Cardiac fibroblast (primary cell): ENCODE data around the gene ZDHHC1.

ENCODE experiments used
- DNase-seq, 2 donors: peaks; one replicate each; pipeline versions ENCODE4 v3.0.0 to v3.0.0-alpha.2; 2010; ENCODE audit warnings: low read depth in 2 of 2
- H3K4me3 ChIP-seq, 2 donors: replicated peaks in 1 of 2; 1 replicate in 1 of 2; 2 replicates in 1 of 2; pipeline ENCODE4 v1.5.1; 2011; ENCODE audit warnings: low read depth in 2 of 2, low read length in 2 of 2, mild to moderate bottlenecking in 2 of 2, moderate library complexity in 1 of 2
- CTCF ChIP-seq: IDR thresholded peaks from one replicate; pipeline ENCODE4 v1.5.1; 2011; ENCODE audit warnings: low read depth, mild to moderate bottlenecking, low read length, inconsistent platforms

The ZDHHC1 gene

DNA sequence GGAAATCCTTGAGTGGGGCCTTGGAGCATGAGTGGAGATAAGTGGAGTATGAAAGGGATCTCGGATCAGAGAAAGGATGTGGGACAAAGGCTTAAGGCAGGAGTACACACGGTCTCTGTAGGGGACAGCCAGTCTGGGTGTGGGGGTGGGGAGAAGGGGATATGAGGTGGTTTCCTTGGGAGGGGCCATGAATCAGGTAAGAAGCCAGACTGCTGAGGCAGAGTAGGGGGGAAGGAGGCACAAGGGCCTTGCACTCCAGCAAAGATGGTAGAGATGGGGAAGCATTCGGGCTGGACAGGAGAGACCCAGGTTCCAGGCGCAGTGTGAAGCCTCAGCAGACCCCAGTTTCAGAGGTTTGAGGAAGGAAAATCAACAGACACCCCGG is 16.2 kb upstream of the ZDHHC1 start:
- H3K4me3 ChIP-seq: no peak overlapping the region
- TF ChIP-seq CTCF: no peak
- no peak for DNase-seq

DNA sequence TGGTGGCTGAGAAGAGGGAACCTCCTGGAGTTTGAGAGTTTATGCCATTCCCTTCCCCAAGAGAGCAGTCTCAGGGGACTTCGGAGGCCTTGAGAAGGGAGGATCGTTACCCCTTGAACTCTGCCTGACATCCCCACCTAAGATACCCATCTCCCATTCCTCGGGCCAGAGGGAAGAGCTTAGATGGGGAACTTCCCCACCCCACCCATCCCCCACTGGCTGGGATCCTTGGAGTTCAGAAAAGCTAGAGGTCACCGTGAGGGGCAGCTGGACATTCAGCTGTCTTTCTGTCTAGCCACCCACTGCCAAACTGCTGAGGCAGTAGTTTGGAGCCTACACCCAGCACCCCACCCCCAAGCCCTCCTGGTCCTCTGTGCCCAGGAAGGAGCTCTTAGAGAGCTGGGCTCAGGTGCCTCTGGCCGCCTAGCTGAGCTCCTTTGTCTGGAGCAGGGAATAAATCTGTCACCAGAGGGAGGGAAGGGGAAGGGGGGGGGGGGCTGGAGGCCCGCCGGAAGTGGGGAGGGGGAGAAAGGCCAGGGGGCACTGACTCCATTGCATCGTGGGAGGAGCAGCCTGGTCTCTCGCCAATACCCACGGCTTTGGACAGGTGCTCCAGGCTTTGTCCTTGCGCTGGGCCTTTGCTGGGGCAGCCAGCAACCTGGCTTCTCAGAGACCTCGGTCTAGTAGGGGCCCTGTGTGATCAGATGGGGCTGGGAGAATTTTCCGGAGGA is 15.7 kb upstream of the ZDHHC1 start:
- peak overlapping the region in 1 of 2 donors; percentile 15 for H3K4me3 ChIP-seq
- TF ChIP-seq CTCF: no peak
- DNase-seq: no peak

- peak within 1 kb of the TSS; percentile 15 to 24 for H3K4me3 ChIP-seq
- DNase-seq: peak; percentile 22 to 52
- no peak for TF ChIP-seq CTCF
Measured at GRCh38 chr16:67430977-67431774, 14.9 kb upstream of the ZDHHC1 start, which contains the start of gene HSD11B2. Gene HSD11B2, plus strand, starts transcription at chr16:67431121. Its CDS starts 128 bp downstream, at chr16:67431249.

DNA sequence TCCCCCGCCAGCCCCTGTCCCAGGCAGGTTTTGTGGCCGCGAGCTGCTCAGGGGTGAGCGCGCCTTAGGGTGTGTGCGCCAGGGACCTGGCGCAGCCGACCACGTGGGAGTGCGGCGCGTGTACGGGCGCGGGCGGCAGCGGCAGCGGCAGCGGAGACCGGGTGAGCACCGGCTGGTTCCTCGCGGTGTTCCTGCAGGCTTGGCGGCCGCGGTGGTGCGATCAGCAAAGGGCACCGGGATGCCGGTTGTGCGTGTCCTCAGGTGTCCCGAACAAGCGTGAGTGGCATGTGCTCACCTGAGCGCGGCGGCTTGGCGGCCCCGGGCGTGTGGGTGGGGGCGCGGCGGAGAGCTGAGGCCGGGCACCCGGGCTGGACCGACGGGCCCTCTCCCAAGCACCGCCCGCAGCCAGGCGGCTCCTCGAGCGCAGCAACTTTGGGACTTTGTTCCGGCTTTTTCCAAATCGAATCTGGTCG is 14.3 kb upstream of the ZDHHC1 start:
- DNase-seq: no peak
- H3K4me3 ChIP-seq: peak overlapping the region in 1 of 2 donors; percentile 24
- no peak for TF ChIP-seq CTCF

GRCh38 chr16:67429799-67430503 is 13.7 kb upstream of the ZDHHC1 start:
- H3K4me3 ChIP-seq: no peak overlapping the region
- no peak for DNase-seq
- TF ChIP-seq CTCF: no peak

DNA sequence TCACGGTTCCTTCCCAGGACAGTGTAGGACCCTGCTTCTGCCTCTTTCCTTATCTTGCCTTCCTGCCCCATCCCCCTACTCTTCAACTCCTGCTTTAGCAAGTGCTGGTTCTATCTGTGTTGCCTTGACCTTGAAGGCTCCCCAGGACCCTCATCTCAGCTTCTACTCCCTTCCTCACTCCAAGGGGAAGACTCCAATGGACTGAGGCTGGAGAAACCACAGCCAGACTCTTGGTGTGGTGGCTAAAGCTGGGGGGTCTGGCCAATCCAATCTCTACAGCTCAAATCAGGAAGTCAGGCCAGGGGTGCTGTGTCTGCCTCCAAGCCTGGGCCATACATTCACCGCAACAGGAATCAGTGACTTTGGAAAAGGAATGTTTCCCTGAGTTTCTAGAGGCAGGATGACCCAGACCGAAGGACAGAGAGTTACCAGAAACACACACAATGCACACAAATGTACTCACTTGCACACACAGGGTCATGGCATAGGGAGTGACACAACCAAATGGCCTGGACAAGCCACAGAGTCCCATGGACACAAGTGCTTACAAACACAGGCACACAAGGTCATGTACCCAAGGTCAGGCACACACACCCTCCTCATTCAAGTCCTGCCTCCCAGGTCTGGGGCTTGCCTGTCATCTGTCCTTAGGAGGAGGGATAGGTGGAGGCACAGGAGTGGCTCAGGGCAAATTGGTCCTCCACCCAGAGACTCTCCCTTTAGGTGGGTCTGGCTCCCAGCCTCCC is 12.9 kb upstream of the ZDHHC1 start:
- no peak overlapping the region for H3K4me3 ChIP-seq
- TF ChIP-seq CTCF: no peak
- no peak for DNase-seq
